ENCODE measurements around the gene RAB43.

The RAB43 gene

DNA sequence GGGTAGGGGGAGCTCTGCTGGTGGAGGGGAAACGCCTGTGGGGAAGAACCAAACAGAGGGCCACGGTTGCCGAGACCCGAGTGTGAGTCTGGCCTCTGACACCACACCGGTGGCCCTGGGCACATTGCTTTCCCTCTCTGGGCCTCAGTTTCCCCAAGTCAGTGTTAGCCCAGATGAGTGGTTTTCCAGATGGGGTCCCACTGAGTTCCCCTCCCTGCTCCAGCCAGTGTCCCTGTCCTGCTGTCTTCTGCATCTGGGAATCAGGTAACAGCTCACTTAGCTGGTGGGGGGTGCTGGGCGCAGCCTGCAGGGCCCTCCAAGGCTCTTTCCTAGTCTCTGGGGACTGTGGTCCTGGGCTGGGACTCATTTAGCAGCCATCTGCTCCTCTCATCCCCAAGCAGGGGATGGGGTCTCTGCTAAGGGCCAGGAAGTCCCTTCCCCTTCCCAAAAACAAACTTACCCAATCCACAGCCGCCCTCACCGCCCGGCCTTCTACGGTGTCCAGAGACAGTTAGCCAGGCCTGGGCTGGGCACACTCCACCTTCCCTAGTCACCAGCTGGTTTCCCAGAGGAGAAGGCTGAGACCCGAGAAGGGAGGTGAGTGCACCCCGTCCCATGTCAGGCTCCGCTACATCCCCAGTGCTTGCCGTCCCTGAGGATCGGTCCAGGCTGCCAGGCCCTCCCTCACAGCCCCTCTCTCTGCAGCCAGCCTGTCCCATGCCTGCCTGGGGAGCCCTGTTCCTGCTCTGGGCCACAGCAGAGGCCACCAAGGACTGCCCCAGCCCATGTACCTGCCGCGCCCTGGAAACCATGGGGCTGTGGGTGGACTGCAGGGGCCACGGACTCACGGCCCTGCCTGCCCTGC lies 60.3 kb downstream of the RAB43 start:
- no peak for DNase-seq (ENCODE audit: low read depth)

DNA sequence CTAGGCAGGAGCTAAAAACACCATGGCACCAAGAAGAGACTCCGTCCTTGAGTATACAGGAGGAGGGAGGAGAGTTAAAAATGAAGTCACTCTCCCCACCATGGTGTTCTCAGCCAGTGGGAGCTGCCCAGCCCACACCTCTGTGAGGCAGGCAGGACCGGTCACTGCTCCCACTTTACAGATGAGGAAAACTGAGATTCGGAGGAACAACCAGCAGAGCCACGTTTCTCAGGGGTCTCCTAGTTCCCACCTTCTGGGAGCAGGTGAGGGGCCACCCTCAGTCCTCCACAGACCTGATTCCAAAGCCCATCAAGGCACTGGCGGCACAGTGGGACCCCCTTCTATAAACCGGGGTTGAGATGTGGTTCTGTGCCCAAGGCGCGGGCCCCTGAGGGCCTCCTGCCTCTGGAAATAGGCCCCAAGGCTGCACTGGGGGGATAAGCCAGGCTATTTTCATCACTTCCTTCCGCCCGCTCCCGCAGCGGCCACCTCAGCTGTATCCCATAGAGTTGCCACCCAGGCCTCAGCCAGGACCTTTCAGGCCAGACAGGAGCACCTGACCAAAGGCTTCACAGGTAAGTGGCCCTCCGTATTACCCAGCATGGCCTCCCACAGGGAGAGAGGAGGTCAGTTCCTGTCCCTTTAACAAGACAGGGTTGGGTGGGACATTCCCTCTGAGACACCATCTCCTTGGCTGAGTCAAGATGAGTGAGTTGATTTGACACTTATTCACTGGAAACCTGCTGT lies 61.2 kb downstream of the RAB43 start, which contains the start of gene GP9:
Gene GP9 (plus strand): TSS at position 504 of the 747 bp plus-strand sequence. CDS start 961 bp downstream, outside the sequence.
- DNase-seq (ENCODE audit: low read depth): no peak

DNA sequence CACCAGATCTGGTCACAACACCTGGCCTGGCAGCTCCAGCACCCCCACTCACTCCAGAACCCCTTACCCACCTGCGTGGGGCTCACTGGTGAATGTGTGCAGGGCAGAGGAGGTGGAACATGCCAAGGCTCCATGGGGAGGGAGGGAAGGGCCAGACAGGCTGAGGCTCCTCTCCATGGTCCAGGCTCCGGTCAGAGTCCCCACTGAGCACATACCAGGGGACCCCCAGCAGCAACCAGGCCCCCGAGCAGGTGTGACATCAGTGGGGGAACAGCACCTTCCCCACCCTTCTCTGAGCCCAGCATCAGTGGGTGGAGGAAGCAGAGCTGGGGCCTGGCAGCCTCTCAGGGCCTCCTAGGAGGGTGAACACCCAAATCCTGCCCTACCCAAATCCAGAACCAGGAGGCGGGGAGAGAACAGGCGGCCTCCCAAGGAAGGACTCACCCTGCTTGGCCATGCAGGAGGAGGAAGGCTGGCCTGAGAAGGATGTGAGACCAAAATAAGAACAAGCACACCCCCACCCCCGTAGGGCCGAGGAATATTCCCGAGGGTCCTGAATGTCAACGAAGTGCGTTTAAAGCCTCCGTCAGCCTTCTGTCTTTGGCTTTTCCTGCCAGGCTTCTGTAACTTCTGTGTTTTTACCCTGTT lies 62.2 kb downstream of the RAB43 start:
- no peak for DNase-seq (ENCODE audit: low read depth)

DNA sequence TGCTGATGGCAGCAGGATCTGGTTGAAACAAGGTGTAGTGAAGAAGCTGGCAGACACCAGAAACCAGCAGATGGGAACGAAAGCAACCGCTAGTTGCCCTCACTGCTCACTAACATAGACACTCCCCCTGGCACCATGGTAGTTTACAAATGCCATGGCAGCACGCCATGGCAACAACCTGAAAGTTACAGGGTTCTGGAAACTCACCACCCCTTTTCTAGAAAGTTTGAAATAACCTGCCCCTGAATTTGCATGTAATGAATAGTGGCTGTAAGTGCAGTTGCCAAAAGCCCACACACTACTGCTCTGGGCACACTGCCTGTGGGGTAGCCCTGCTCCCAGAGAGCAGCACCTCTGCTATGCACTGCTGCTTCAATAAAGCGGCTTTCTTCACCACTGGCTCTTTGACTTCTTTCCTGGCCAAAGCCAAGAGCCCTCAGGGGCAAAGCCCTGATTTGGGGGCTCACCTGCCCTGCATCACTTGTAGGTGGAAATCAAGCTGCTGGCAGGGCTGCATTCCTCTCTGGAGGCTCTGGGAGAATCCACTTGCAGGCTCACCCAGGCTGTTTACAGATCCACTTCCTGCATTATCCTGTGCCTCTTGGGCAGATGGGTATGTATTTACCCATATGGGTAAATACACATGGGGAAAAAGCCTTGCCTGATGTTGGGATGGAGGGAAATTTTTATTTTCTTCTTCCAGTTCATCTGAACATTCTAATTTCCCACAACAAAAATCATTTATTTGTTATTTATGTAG lies 63.0 kb downstream of the RAB43 start:
- DNase-seq (ENCODE audit: low read depth): no peak

DNA sequence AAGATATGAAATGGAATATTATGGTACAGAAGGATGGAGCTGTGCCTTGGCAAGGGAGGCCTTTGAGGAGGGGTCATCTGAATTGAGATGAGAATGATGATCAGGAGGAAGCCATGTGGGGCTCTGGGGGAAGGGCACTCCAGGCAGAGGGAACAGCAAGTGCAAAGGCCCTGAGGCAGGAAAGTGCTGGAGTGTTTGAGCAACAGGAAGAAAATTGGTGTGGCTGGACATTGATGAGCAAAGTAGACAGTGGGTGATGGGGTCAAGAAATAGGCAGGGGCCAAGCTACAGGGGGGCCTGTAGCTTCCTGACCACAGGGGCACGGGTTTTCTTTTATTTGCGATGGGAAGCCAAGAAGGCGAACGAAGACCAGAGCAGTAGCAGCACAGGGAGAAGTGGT lies 64.4 kb downstream of the RAB43 start:
- no peak for DNase-seq (ENCODE audit: low read depth)

DNA sequence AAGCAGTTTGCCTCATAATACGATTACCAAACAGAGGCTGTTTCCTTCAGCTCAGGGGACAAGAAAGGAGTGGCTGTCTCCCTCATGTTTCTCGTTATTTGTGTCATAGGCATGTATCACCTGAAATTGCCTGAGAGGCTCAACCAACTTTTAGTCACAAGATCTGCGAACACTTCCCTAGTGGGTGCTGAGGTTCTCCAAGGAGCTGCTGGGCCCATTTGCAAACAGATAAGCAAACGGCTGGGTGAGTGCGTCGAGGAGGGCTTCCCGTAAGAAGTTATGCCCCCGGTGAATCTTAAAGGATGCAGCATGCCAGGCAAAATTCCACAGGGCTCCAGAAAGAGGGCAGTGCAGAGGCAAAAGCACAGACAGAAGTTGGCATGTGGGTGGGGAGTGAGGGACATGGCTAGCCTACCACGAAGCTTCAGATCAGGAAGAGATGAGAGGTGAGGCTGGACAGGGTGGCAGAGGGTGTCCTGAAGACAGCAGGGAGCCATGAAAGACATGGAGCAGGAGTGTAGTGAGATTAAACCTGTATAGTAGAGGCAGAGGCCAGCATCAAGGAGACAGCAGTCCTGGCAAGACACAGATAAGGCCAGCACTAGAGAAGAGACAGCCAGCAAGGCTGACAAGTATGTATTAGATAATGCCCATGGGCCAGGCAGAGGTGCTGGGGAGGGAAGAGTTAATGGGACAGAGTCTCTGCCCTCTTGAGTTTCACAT lies 65.0 kb downstream of the RAB43 start:
- DNase-seq (ENCODE audit: low read depth): no peak

DNA sequence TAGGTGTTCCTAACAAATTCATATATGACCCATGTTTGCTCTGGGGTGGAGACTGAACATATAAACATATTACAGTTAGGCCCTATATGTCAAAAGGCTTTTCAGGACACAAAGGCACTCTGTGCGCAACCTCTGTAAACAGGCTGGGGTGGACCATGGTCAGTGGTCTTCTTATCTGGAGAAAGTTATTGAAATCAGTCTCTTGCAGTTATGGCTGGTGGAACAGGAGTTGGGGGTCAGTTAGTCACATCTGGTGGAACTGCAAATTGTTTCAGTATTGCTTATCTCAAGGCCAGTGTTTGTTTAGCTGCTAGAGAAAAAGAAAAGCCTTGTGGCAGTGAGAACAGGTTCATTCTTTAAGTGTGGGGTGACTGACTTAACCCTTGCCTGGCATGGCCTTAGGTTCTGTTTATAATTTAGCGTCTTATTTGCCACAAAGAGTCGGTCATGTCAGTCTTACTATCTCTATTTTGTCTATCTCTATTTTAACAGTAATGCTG lies 66.9 kb downstream of the RAB43 start:
- DNase-seq (ENCODE audit: low read depth): no peak

DNA sequence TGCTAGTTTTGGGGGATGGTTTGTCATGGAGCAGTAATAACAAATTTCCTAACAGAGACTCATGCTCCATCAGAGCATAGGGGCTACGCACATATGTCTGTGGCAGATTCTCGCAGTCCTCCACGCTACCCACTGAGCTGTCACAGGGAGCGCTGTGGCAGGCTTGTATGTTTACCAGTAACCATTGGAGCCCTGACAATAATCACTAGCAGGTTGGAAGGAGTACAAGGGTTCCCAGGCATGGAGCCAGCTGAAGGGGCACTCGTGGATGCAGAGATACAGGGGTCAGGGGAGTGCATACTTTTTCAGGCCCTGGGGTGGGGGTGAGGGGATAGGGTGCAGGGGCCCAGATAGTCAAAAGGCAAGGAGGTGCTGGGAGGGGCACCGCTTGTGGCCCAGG lies 68.9 kb downstream of the RAB43 start:
- no peak for DNase-seq (ENCODE audit: low read depth)

DNA sequence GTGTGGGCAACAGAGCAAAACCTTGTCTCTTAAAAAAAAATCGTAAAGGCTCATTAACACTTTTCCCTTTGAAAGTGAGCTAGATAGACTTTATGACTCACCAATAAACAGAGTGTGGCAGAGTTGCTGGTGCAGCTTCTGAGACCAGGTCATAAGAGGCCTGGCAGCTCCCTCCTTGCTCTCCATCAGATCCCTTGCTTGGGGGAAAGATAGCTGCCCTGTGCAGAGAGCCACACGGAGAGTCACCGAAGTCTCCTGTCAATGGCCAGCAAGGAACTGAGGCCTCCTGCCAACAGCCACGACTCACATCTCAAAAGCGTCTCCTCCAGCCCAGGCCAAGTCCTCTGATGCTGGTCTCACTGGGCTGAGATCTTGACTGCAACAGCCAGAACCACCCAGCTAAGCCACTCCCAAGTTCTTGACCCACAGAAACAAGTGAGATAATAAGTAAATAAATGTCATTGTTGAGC lies 69.7 kb downstream of the RAB43 start:
- no peak for DNase-seq (ENCODE audit: low read depth)

DNA sequence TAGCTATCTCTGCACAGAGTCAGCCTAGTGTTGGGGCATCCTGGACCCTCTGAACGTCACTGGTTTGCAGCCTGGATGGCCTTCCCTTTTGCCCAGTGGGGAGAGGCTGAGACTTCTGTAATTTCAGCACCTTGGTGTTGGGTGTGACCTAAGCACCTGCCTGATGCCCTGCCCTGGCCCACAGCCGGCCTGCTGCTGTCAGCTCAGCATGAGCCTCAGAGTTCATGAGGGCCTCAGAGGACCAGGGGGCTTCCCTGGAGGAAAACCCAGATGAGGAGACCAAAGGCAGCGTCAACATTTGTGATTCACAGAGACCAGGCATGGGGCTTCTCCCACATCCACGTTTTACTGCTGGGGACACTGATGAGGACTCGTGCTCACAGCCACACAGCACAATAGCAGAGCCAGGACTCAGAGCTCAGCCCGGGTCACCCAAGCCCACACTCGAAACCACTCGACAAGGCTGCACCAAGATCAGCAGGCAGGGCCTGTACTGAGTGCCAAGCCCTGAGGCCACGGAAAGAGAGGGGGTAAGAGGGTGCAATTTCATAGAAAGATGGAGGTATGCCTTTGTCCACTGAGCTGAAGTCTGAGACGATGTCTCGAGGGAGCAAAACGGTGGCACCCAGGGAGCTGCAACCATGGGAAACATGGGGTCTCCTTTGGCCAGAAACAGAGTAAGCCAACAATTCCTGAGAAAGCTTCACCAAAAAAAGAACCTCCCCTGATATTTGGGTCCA lies 70.9 kb downstream of the RAB43 start:
- no peak for DNase-seq (ENCODE audit: low read depth)

DNA sequence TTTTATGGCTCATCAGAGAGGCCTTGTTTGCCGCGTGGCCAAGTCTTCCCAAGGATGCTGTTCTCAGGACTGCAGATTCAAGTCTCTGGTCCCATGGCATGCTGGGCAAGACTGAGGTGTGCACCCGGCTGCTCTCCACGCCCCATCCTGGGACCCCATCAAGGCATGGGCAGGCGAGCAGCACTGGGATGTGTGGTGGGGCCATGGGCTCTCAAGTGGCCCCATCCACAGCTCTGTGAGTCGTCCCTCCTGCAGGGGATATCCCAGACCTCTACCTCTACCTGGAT lies 74.1 kb downstream of the RAB43 start:
- DNase-seq (ENCODE audit: low read depth): no peak

DNA sequence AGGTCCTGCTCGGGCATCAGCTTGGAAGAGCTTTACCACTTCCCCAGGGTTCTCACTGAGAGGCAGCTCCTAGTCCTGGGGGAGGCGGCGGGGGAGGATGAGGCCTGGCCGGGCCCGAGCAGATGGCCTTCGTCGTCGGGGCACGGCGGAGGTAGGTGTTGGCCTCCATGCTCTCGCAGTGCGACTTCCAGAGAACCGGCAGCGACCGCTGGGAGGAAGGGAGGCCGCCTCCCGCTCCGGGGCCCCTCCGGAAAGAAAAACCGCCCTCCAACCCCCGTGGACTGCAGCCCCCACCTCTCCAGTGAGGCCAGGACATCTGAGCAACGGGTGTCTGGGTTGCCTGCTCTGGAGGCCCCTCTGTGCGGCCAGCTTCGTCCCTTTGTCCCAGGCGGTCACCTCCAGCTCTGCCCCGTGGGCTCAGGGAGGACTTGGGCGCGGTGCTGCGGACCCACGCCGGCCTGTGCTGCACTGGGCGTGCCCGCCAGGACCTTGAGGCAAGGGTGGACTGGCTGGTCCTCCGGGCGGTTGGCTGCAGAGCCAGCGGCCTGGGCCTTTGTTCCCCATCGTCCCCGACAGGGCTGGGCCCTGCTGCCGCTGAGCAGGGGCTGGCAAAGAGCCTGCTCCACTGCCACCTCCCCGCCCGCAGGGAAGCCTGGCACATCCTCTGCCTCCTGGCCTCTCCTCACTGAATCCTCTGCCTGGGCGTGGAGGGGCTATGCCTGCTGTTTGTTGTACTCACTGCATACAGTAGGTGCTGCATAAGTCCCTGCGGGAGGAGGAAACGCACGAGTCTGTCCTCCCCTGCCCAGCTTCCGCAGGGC lies 74.7 kb downstream of the RAB43 start:
- DNase-seq (ENCODE audit: low read depth): no peak

DNA sequence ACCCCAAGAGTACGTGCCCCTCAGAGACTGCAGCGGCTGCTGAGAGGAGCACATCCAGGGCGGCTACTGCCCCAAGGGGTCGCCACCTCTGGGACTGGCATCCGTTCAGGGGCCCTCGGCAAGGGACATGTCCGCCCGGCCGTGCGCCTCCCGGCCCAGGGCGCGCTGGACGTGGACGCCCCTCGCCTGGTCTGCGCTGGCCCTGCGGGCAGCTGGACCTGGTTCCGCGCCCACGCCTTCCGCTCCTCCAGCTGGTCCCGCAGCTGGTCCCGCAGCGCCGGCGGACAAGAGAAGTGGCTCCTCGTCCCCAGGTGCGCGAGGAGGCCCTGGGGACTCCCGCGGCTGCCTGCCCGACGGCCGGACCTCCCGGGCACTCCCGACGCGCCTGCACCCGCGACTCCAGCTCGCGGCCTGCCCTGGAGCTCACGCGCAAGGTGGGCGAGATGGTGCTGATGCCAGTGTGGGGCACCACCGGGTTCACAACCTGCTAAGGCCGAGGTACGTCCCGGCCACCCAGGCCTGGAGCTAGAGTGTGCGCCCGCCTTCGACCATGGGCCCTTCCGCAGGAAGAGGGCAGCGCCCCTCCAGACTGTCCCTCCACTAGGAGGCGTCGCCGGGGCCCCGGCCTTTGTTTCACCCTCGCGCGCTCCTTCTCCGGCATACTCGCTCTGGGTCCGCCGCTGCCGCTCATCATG lies 75.4 kb downstream of the RAB43 start:
- DNase-seq (ENCODE audit: low read depth): no peak

DNA sequence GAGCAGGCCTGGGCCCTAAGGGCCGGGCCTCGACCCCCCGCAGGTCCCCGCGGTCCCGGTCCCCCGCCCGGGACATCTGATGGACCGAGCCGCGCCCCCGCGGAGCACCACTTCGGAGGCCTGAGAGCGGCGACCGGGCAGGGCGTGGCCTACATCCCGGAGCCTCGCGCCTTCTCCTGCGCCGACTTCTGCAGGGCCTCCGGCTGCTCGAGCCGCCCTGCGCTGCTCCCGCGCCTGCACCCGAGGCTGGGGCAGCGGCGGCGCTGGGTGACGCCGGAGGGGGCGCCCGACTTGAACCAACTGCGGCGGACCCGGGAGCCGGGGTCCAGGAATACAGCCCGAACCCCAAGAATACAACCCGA lies 75.9 kb downstream of the RAB43 start:
- no peak for DNase-seq (ENCODE audit: low read depth)

DNA sequence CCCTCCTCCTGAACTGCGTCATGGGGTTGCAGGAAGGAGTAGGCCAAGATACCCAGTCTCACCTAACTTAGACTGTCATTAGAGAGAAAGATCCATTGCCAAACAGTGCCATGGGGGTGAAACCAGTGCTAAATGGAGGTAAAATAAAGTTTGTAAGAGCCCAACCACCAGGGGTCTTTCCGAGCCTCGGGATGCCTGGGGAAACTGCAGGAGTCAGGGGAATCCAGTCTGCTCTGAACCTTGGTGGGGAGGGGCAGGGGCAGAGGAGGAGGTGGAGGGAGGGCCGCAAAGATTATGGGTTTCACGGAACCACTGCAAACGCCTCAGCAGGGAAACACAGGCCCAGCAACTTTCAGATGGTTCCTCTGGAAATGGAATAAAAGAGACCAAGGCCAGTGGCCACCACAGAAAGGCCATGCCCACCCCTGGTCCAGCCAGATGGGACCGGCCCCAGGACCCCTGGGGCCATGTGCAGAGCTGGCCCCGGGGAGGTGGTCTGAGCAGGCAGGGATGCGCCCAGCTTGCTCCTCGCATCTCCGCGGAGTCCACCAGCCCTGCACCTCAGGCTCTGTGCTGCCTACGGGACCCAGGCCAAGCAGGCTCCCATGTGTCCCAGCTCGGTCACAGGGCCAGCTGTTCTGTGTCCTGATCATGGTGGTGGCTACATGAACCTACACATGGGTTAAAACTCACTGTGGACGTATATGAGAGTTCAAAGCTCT lies 80.9 kb downstream of the RAB43 start:
- no peak for DNase-seq (ENCODE audit: low read depth)

DNA sequence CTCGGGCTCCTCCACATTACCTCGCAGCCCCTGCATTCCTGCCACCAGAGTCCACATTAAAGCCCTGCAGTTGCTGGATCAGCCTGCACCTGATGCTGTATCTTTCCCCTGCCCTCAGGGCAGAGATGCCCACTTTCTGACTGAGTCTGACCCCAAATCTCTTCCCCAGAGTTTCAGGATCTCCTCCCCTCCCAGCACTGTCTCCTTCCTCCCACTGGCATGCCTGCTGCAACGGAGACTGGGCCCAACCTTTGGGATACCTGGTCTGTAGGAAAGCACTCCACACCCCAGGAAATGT lies 81.6 kb downstream of the RAB43 start:
- DNase-seq (ENCODE audit: low read depth): no peak

DNA sequence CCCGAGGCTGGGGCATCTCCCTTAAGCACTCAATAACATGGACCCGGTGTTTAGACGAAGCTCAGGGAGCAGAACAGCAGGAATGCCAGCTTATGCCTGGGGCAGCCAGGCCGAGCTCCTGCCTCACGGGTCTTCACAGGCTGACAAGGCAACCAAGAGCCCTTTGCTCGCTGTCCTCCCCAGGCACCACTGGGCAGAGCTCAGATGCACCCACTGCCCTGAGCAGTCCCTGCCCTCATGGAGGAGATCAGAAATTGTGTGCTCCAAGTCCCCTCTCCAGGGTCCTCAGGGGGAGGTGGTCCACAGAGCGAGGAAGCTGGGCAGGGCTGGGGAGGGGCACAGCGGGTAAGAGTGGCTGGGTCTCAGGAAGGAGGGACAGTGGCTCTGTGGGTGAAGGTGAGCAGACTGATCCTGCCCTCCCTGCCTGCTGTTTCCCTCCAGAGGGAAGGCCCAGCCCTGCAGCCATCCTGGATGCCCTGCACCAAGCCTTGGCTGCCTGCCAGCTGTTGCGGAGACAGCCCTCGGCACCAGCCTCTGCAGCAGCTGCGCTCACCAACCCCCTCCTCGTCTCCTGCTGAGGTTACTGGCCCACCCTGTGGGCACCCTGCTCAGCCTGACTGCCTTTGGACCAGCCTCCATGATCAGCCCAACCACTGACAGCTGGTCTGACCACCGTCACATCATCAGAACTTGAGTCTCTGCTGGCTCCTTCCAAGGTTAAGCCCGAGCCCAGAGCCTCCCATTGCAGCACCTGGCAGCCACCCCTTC lies 82.1 kb downstream of the RAB43 start:
- no peak for DNase-seq (ENCODE audit: low read depth)
